GM12873 (cell line): ENCODE results near the gene UBB.

ENCODE experiments used
- CTCF ChIP-seq: IDR thresholded peaks from 2 replicates; pipeline ENCODE4 v1.5.1; 2012; ENCODE audit warnings: low read depth, mild to moderate bottlenecking, moderate library complexity, low read length, control low read depth; ENCODE audit not compliant: insufficient read depth; ENCODE audit errors: missing control alignments

The UBB gene

GRCh38 chr17:16380640-16381495 lies at the start of gene UBB:
Gene UBB (plus strand): TSS chr17:16381091. CDS start chr17:16381908, 817 bp downstream.
- peak; percentile 34 for TF ChIP-seq CTCF

GRCh38 chr17:16338391-16338790 lies 42.5 kb upstream of the UBB start:
- TF ChIP-seq CTCF = no peak

GRCh38 chr17:16339402-16339801 lies 41.5 kb upstream of the UBB start:
- no peak for TF ChIP-seq CTCF

- TF ChIP-seq CTCF = no peak
Measured at GRCh38 chr17:16339959-16340358, 40.9 kb upstream of the UBB start.

GRCh38 chr17:16342979-16343378 lies 37.9 kb upstream of the UBB start:
- no peak for TF ChIP-seq CTCF

- no peak for TF ChIP-seq CTCF
Measured at GRCh38 chr17:16343569-16343968, 37.3 kb upstream of the UBB start.

- TF ChIP-seq CTCF = no peak
Measured at GRCh38 chr17:16345565-16345964, 35.3 kb upstream of the UBB start.
